Esophagus mucosa (tissue), 1 donor: ENCODE measurements around the gene SLC22A12. TPM values are rescaled to one million over a fixed set of nuclear protein-coding genes. Genes with fewer than 3 reads are reported as not detected.

Experiments
- ATAC-seq: fragments of 200-7000 bp; cut with Tn5 transposase; one replicate; pipeline ENCODE4 v1.9.1; 2020
- total RNA-seq: library from RNA; stranded (reverse); gene quantifications from one replicate; pipeline ENCODE4 v1.2.4, GENCODE V29; 2023
- donor health status: DM: yes; HTN: yes; CAD: no.

SLC22A12 gene
- total RNA-seq, 1 donor from 2014 or later: not detected

DNA sequence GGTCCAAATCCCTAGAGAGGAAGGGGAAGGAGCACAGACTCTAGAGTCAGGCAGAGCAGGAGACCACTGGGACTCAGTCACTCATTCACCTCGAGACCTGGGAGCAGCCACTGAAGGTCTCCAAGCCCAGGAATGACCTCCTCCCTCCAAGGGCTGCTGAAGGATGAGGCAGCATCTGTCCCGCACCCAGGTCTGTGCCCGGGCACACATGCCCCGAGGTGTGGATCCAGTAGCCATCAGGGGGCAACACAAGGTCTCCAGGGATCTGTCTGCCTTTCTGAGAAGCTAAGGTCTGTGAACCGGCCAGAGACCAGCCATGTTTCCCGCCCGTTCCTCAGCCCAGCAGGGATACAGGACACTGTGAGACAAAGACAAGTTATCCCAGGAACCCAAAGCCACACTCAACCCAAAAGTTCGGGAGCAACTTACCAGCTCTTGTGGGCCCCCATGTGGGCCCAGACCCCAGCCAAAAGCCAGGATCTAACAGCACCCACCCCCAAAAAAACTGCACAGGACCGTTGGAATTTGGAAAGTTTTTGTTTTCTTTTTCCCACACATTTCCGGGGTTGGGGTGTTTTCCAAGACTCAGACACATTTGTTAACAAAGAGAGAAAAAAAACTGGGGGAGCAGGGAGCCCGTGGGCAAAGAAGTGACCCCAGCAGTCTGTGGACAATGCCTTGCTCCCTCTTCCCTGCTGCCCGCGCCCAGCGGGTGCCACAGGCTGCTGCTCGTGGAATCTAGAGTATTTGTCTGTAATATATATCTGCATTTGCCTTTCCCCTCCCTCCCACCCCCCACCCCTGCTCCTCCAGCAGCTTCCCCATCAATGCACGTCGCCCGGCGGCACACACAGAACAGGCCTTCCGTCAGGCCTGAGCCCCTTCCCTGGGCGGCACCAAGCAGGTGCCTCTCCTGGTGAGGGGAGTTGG is 14.9 kb downstream of the SLC22A12 start:
- no peak for ATAC-seq

DNA sequence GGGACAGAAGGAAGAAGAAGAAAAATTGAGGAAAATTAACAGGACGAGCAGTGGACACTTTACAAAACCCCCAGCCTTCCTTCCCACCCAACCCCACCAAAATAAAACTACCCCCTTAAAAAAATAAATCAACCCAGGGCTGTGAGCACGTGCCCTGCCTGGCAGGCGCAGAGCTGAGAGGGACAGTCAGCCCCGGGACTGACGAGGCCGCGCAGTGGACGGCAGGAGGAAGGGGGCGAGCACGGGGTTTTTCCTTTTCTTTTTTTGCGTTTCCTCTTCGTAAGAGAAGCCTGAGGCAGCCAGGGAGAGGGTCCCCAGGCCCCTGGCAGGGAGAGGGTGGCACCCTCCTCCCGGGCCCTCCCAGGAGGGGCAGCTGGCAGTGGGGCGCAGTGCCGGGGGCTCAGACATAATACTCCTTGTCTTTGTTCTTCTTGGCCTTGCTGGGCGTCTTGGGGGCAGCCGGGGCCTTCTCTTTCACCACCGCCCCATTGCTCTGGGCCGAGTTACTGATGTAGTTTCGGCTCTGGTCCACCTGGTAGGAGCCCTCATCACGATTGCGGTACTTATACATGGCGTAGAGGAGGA is 15.9 kb downstream of the SLC22A12 start:
- no peak for ATAC-seq

DNA sequence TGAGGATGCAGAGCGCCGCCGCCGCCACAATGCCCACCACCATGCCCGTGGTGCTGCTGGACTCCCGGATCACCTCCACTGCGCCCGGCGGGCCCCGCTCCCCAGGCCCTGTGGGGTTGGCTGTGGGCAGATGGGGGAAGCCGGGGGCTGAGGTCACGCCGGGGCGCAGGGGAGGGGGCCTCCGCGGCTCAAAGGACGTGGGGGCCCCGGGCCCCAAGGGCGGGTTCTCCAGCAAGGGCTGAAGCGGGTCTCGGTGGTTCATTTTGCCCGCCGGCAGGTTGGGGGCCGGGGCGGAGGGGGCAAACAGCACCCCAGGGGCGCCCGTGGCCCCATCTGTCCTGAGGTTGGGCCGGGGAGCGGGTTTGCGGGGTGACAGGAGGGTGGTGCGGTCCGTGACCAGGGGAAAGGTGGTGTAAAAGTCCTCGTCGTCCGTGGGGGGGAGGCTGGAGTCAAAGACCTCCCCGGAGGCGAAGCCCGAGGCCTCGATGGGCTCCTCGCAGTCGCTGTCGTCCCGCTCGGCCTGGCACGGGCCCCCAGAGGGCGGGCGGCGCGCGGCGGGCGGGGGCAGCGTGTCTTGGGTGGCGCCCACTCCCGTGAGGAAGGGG is 16.5 kb downstream of the SLC22A12 start:
- ATAC-seq: no peak

DNA sequence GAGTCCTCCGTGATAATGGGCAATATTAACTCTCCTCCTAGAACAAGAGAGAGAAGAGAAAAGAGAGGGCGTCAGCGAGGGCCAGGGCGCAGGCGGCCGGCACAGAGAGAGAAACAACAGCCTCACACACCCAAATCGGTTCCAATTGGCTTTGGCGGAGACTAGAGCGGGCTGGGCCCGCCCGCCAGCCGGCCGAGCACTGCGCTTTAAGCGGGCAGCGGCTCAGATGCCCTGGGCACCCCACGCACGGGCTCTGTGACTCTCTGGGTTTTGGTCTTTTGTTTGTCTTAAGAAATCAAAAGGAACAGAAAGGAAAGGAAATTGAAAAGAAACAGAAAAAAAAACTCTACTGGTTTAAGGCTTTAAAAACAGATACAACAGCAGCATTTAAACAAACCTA is 17.0 kb downstream of the SLC22A12 start:
- no peak for ATAC-seq

DNA sequence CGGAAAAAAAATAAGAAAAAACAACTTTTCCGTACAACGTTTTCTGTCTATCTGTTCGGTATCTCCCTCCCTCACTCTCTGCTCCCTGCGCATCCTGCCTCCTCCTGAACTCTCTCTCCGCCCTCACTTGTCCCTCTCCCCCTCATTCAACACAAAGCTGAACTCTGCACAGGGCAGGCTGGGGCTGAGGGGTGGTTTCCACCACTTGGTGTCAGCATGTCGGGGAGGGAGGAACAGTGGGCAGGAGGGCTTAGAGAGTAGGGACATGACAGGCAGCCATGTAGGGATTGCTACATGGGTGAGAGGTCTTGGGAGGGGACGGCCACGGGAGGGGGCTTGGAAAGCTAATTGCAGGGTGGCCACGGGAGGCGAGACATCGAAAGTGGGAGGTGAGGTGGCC is 17.6 kb downstream of the SLC22A12 start:
- no peak for ATAC-seq

DNA sequence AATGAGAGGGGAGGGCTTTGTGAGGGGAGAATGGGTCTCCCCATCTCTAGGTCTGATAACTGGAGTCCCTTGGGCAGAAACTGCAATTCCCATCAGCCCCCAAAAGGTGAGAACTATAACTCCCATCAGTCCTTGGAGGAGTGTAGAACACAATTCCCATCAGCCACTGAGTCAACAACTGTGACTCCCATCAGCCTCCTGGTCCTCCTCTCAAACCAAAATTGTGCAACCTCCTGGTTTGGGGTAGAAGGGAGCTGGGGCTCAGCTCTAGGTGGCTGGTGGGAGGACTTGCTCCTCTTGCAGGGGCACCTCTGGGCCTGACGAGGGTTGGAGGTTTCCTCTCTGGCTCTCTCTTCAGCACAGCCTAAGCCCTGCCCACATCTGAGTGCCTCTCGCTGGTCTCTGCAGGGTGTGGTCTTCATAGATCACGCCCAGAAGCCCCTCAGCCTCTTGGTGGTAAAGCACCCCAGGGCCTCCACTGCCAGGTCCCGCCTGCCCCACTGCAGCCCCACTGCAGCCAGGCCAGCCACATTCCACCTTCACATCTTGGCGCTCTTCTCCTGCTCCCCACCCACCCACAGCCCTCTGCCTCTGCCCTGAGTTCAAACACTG is 18.5 kb downstream of the SLC22A12 start:
- no peak for ATAC-seq

DNA sequence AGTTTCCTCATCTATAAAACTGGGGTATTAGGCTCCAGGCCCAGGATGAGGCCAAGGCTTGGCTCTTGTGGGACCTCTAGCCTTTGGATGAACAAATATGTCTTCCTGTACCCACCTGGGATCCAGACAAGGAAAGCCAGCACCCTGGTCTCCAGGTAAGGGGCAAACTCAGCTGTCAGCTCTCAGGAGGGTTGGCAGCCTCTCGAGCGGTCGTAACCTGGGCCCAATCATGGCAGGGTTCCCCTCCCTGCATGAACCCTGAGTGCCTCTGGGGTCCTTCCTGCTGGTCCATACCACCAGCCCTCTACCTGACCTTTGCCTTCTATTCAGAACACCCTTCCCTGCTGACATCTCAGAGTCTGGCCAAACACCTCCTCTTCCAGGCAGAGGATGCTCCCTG is 19.6 kb downstream of the SLC22A12 start:
- ATAC-seq: no peak

DNA sequence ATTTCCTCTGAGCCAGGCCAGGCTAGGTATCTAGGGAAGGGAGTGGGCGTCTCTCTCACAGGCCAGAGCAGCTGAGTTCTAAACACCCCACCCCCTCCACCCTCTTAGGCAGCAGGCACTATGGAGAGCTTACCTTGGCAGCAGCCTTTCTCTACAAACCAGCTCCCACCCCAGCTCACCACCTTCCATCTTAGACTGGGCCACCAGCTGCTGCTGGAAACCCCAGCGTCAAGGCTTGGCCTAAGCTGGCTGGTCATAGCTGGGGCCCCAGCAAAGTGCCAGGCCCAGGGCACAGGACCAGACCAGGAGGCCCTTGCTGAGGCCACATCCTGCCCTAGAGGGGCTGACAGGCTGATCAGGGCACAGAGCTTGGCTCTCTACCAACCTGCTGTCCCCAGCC is 20.2 kb downstream of the SLC22A12 start:
- no peak for ATAC-seq

DNA sequence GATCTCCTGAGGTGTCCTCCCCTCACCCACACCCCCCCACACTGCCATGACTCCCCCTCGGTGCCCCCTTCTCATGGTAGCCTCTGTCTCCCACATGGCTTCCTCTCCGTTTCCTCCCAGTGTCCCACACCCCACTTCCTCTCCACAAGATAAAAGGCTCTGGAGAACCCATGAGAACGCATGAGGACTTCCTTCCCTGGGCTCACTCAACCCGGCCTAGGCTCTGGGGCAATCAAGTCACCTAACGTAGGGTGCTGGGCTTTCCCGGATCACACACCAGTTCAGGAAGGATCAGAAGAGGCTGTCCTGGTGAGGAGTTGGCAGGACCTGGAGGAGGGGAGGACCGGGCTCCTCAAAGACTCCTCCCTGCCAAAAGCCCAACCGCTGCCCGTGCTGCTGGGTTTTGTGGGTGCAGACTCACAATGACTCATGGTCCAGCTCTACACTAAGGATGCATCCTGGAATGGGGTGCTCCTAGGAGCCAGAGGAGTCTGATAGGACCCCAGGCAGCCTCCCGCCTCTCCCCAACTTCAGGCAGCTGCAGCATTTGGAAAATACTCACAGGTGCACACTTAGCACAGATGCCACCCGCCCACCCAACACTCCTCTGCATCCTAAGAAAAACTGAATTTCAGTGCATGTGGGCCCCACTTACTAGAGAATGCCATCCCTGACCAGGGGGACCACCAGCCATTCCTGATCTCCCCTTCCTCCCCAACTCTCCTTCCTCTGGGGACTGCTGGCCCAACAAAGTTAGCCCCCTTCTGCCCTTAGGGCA is 21.0 kb downstream of the SLC22A12 start:
- ATAC-seq: no peak

DNA sequence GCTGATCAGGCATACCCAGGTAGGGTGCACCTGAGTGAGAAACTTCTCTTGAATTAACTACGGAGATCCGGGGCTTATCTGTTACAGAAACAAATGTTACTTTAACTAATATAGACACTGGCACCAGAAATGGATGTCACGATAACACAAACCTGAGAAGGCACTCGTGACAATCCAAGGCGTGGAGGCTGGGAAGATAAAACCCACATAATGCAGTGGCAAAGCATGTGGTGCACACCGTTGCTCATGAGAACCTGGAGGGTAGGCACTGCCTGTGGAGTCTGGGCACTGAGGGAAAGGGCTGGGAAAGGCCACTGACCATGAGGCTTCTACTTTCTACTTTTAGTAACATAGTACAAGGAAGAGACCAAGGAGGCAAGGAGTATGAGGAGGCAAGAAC is 22.6 kb downstream of the SLC22A12 start:
- no peak for ATAC-seq

DNA sequence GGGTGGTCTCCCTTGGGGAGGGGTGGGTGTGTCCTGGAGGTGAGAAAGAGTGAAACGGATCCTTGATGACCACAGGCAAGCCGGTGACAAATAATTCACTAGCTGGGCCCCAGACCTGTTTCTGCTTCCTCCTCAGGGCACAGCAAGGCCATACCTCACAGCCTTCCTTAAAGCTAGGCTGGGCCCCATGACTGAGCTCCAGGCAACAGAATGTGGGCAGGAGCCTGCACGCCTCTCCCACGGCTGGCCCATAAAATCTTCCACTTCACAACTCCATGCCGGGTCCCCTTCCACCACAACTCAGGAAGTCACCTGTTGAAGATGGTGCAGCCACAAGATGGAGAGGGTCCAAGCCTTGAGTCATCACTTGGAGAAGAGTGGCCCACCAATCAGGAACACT is 23.9 kb downstream of the SLC22A12 start:
- no peak for ATAC-seq

DNA sequence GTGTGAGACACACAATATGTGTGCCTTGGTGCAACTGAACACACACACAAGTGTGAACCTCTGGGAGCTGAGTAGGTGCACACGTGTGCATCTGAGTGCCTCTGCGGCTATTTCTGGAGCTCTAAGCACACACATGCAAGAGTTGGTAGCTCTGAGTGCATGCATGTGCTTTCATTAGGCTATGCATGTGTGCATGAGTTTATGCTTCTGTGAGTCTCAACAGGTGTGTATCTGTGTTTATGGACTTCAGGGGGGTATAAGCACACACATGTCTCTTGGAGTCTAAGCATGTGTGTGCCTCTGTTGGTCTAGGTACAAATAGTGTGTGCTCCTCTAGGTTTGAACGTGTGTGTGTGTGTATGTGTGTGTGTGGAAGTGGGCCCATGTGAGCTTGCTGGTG is 25.8 kb downstream of the SLC22A12 start:
- ATAC-seq: no peak

DNA sequence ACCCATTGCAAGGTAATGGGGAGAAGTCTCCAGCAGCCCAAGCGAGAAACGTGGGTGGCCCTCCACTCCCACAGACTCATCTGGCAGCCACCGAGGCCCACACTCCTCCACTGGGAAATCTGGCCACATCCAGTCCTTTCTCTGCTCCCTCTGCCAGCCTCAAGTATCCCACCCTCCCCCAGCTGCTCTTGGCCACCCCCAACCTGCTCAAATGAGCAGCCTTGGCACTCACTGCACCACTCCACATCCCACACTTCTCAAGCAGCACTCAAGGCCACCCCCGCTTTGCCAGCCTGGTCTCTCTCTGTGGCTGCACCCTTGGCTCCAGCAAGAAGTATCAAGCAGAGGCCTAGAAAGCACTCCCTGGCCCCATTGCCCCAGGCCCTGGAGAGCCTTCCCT is 28.2 kb downstream of the SLC22A12 start:
- ATAC-seq: no peak

DNA sequence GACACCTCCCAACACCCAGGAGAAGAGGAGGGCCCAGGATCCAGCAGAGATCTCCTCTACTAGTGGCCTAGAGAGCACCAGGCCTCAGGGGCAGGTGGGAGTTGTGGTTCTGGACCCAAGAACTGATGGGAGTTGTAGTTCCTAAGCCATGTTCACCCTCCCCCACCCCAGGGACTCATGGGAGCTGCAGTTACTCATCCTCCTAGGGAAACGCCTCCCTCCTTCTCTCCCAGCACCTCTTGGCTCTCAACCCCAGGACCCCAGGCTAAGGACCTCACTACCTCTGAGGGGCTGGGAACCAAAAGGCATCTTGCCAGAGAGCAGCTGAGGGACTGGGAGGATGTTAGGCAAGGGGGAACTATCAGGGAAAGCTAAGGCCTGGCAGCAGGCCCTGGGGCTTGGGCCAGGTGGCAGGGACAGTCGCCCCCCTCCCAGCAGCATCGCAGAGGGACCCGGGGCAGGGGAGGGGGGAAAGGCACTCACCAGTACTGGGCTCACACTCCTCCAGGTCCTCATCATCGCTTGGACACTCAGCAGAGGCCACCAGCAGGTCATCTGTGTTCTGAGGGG is 28.9 kb downstream of the SLC22A12 start:
- peak; percentile 19 for ATAC-seq

DNA sequence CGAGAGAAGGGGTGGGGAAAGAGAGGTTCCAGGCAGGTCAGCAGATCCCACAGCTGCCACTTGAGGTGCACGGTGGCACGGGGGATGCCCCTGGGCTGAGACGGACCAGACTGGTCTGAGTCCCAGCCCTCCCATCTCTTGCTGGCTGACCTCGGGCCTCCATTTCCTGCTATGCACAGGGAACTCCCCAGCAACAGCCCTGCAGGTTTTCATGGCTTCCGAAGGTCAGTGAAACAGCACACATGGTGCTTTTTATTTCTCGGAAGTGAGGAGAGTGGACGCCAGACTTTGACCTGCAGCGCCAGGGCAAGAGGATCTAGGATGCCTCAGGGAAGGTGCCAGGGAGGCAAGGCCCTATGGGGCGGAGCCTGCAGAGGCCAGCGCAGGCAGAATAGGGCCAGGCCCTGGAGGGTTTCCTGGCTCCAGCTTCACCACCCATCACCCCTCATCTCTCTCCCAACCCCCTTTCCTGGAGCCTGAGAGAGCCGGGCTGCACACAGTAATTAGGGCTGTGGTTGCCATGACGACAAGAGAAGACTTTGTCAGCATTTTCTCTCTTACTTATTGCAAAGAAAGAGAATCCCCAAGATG is 29.5 kb downstream of the SLC22A12 start:
- ATAC-seq: no peak

DNA sequence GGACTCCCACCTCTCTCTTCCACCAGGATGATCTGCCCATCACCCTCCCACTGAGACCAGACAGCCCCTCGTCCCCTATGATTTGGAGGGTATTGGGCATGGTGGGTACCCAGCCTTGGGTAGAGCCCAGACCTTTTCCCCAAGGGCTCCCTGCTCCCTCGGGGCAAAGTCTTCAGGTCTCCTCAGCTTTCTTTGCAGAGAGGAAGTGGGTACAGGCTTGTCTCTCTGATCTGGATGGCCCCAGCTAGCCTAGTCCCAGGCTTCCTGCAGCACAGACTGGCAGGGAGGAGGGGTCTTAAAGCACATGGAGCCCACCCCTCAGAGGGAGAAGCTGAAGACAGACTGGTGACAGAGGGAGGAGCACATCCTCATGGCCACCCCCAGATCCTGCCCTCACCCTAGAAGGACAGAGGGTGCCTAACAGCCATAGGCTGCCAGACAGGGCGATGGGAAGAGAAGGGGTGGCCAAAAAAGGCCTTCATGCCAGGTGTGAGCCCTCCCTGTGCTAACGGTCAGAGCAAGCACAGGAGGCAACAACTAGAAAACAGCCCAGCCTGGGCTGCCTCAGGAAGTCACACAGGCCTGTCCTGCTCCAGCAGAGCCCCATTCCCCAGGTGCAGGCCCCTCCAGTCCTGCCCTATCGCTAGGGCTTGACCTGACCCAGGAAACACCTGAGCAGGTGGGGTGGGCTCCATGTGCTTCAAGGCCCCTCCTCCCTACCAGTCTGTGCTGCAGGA is 30.4 kb downstream of the SLC22A12 start:
- no peak for ATAC-seq

DNA sequence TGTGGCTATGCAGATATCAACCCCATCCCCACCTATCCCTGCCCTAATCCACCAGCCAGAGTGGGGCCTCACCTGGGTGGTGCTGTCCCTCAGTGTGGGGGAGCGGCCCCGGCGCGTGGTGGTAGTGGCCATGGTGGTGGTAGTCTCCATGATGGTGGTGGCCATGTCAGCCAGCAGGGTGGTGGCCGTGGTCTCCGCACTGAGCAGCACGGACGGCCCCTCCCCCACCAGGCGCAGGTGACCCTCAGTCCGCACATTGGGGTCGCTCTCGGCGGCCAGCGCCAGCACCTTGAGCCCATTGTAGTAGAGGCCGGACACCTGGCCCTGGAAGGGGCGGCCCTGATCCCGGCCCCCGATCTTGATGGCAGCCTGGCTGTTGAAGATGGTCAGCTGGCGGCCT is 31.7 kb downstream of the SLC22A12 start:
- ATAC-seq: no peak

DNA sequence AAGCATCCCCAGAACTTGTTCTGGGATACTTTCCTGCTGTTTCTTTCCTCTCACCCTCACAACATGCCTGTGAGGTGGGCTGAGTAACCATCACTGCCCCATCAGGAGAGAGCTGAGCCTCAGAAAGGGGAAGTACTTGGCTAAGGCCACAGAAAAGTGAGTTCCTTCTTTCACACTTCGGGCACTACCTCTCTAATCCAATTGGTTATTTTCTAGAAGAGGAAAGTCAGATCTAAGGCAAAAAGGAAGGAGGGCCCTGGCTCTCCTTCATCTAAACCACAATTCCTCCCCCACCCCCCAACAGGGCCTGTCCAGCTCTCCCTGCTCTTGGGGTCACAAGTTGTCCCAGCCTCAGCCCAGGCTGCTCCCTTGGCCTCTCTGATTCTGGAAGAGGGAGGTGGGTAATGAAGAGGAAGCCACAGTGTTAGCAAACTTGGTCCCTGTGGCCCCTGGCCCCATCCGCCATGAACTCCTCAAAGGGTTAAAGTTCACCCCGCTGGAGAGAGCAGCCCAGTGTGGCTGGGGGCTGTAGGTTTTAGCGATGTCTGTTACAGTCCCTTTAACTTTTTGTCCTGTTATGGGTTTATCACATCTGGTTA is 34.0 kb downstream of the SLC22A12 start:
- ATAC-seq: no peak

DNA sequence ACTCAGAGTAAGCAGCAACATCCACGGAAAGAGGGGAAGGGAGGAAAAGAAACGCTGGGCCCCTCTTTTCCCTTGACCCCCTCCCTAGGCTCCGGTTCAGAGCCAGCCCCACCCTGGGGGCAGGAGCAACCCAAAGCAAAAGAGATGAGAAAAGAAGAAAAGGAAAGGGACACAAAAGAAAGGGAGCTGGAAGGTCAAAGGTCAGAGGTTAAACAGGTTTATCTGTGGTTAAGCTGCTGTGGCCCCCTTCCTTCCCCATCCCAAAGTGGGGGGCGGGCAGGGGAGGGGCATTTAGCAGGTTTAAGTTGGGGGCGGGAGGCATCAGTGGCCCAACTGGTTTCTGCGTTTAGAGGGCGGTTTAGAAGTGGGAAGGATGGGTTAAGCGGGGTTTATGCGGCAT is 35.6 kb downstream of the SLC22A12 start:
- ATAC-seq: no peak

DNA sequence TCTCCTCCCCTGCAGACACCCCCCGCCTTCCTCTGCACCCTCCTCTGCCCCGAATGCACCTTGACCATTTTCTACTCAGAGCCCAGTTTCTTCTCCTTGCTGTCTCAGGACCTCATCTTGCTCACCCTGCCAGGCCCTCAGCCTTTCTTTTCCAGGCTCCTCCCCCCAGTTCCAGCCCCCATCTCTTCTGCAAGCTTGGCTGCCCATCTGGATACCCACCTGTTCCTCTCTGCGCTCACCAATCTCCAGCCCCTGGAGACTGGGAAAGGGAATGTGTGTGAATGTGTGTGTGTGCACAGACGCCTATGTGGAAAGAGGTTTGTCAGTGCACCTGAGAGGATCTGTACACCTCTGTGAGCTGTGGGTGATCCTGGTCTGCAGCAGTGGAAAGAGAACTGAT is 36.4 kb downstream of the SLC22A12 start:
- no peak for ATAC-seq

DNA sequence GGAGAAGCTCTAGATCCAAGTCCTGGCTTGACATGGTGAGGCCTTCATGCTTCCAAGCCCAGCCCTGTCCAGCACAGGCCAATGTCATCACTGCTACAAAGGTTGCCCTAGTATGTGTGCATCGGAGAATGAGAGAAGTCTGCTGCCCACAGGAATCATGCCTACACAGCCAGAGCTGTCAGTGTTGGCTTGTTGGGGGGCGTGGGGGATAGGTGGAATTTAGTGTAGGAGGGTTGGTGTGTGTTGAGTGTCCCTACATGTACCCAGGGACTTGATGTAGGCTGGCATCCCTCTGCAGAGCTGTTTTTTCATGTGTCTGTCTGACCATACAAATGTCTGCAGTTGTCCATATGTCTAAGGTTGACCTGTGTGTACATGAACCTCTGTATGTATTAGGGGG is 37.6 kb downstream of the SLC22A12 start:
- no peak for ATAC-seq
